GM18519 (cell line): ENCODE data around the gene GAB2.
"Not testable (repeated sequence)": the region's sequence is repeated elsewhere in the genome, so short reads cannot be mapped to it uniquely, and the experiment has no call there.

Experiments
- ATAC-seq: cut with Tn5 transposase; IDR thresholded peaks from one replicate; pipeline ENCODE4 v1.9.1; 2021; ENCODE audit warnings: mild to moderate bottlenecking, moderate library complexity; ENCODE audit not compliant: unreplicated experiment, low FRiP score

GAB2 gene

GRCh38 chr11:78230161-78230877 lies 187.3 kb downstream of the GAB2 start:
- ATAC-seq = no peak

- ATAC-seq = no peak
Observed at GRCh38 chr11:78229106-78229505, 188.5 kb downstream of the GAB2 start.

- ATAC-seq = peak; percentile 34
Observed at GRCh38 chr11:78228467-78228866, 189.2 kb downstream of the GAB2 start.

GRCh38 chr11:78227921-78228320 lies 189.7 kb downstream of the GAB2 start:
- ATAC-seq = peak; percentile 46

DNA sequence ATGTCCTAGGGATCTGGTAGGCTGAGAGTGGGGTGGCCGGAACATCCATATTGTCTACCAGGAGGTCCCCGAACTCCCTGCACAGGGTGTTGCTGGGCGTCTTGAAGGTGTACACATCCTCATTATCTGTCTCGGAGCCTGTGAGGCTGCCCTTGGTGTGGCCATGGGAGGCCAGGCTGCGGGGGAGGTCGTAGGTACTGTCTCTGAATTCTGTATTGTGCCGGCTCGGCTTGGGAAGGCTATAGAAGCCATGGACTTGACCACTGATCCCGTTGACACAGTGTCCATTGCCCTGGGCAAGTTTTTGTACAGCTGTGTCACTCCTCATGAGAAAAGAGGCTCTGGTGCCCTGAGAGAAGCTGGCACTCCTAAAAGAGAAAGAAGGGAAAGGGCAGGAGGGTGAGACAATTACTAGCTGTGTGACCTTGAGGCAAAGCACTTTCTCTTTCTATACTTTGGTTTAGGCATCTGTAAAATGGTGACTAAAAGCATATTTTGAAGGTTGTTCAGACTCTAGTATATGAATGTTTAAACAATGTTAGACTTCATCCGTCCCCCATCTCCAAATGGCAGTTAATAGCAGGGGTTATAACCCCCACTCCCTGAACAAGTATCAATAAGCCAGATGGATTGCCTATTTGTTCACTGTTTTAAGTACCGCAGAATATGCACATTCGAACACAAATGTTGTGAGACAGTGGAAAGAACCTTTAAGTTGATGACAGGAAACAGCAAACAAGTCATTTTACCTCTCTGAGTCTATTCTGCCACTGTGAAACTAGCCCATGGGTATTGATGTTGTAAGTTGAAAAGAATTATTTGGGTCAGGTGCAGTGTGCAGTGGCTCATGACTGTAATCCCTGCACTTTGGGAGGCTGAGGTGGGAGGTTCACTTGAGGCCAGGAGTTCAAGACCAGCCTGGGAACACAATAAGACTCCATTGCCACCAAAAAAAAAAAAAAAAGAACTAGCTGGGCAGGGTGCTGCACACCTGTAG lies 190.6 kb downstream of the GAB2 start:
- ATAC-seq = no peak

GRCh38 chr11:78224906-78225420 lies 192.7 kb downstream of the GAB2 start:
- no peak for ATAC-seq

- ATAC-seq = no peak
Observed at GRCh38 chr11:78224506-78224905, 193.1 kb downstream of the GAB2 start.

- ATAC-seq = peak; percentile 47
Observed at GRCh38 chr11:78223320-78223954, 194.2 kb downstream of the GAB2 start.

DNA sequence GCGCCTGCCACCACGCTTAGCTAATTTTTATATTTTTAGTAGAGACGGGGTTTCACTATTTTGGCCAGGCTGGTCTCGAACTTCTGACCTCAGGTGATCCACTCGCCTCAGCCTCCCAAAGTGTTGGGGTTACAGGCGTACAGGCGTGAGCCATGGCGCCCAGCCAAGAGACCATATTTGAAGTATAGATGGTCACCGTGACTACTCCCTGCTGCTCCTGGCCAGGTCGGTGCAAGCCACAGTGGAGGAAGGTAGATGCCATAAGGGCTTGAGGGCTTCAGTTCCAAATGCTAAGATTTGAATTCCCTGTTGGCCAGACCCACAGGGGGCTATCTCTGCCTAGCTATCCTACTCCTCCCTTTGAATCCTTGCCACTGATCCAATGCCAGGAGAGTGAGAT lies 194.9 kb downstream of the GAB2 start:
- not testable (repeated sequence) for ATAC-seq

- ATAC-seq = no peak
Observed at GRCh38 chr11:78221396-78222315, 196.0 kb downstream of the GAB2 start.

- ATAC-seq = no peak
Observed at GRCh38 chr11:78220218-78221157, 197.1 kb downstream of the GAB2 start.

- no peak for ATAC-seq
Observed at GRCh38 chr11:78219493-78220217, 198.0 kb downstream of the GAB2 start.

DNA sequence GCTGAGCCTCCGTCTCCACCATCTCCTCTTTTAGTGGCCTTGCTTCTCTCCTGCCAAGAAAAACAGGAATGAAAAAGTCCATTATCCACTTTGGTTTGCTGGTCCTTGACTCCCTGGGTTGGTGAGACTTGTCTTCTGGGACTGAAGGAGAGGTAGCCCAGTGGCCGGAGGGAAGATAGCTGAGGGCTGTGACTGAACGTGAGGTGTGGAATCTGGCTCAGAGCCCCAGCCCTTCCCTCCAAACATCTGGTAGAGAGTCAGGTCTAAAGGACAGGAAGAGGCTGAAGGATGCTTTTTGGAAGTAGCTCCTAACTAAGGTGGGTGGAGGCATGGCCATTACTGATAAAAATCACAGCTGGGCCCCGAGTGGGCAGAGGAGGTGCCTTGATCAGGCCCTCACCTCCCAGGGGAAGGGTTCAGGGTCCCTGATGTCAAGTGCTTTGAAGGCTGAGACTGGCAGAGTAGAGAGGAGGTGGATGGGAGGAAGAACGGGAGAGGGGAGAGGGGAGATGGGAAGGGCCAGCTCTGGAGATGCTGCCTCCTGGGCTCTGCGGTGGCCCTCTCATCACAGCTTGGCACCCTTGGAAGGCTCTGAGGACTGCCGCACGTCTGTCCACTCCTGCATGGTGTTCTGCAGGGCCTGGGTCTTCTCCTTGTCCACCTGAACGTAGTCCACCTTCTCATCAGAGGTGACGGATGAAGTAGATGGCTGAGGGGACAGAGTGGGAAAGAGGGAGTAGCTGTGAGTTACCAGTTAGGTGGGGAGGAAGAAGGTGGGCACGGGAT lies 198.7 kb downstream of the GAB2 start:
- ATAC-seq = no peak

DNA sequence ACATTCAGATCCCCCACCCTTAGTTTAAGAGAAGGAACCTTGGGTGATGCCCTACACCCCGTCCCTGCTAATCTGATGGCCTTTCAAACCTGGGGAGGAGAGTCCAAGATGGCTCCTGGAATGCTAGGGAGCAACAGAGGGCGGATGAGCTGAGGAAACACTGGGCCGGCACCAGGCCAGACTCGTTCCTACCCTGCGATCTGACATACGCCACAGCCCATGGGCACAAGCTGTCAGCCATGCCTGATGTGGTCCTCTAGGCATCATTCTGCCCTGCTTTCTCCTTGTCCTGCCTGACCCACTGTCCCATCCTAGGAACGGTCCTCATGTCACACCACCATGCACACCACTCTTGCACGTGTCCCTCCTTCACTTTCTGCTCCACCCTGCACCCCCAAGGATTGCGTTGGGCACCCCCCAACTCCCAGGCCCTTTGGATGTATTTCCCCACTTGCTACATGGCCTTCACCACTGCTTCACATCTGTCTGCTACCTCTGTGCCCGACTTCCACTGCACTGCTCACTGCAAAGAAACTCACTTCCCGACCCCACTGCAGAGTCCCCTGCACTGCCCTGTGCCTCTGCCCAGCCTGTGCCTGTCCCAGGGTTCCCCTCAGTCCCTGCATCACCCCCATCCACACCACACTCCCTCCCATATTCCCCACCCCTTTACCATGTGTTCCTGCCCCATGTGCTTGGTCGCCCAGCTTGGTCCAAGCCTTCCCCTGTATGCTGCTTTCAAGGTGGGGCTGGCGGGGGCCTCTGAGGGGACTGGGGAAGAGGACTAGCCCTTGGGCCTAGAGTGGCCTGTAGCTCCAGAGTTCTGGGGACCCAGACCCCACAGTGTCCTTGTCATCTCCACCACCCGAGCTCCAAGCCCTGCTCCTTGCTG lies 199.7 kb downstream of the GAB2 start:
- ATAC-seq = no peak

DNA sequence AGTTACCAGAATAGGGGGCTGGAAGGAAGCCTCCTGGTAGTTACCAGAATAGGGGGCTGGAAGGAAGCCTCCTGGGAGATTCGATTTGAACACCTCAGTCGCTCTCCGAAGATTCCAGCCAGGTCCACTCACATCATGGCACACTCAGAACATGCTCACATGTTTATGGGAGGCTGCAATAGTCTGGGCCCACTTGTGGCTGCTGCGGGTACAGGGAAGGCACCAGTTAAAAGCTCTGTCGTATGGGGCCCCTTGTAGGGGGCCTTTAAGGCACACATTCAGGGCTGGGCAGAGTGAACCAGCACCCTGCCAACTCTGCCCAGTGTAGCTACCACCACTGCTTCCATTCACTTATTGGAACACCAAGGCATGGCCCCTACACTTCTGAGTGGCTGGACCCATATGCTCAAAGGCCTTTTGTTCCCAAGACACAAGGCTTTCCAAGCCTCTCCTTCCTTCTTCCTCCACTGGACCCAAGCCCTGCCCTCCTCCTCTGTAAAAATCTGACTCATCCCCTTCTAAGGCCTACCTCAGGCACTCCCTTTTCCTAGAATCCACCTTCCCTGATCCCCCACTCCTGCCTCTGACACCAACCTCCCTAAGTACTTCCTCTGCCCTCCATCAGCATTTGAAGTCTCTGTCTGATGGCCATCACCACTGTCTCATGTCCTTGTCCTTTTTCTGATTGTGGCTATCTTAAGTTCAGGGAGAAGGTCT lies 200.9 kb downstream of the GAB2 start:
- no peak for ATAC-seq

DNA sequence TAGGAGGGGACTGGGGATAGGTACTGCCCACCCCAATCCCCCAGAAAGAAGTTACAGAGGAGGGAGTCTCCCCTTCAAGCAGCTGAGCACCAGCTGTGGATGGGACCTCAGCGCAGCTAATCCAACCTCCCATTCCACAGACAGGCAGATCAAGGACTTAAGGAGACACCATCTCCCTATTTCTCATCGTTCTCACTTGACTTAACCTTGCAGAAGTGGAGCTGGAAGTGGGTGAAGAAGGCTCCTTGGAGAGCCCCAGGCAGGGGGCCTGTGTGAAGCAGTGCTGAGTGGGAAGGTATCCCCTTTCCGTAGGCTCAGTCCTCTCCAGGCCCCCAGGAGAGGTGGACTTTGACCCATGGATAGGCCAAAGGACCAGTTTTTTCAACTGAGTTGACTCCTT lies 201.6 kb downstream of the GAB2 start:
- ATAC-seq = no peak
